Measurements from ENCODE around the gene HOXD9.

The HOXD9 gene

DNA sequence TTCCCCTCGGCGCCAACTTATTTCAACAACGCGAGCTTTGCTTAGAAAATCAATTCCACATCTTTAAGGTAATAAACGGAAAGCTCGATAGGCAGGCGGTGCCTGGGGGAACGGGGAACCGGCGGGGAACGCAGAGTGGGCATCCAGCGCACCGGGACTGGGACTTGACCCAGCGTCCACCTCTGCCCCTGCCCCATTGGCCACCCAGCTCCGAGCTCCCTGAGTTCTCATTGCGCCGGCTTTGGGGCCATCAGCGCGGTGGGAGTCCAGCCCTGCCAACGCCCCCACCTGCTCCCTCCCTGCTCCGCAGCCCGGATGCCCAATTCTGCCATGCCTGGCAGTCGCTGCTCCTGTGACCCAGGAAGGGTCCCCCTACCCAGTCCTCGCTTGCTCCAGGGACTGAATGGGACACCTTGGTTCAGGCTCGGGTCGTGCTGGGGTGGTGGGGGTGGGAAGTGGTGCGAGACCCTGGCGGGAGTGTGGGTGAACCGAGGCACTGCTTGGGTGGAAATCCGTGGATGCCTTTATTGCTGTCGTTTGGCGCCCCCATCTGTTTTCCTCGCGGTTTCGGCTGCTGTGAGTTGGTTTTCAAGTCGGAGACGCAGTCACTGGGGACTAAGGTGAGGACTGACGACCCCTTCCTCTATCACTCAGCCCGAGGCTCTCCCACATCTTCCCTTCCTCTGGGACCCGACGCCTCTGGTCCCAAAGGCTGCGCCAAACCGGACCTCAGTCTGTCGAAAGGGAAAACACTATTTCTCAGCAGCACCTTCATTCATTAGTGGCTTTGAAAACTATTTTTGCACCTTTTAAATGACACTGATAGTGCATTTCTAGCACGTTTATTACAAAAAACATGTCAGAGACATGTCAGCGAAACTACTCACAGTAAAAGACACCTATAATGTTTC is 36.4 kb upstream of the HOXD9 start:
- no peak for DNase-seq

DNA sequence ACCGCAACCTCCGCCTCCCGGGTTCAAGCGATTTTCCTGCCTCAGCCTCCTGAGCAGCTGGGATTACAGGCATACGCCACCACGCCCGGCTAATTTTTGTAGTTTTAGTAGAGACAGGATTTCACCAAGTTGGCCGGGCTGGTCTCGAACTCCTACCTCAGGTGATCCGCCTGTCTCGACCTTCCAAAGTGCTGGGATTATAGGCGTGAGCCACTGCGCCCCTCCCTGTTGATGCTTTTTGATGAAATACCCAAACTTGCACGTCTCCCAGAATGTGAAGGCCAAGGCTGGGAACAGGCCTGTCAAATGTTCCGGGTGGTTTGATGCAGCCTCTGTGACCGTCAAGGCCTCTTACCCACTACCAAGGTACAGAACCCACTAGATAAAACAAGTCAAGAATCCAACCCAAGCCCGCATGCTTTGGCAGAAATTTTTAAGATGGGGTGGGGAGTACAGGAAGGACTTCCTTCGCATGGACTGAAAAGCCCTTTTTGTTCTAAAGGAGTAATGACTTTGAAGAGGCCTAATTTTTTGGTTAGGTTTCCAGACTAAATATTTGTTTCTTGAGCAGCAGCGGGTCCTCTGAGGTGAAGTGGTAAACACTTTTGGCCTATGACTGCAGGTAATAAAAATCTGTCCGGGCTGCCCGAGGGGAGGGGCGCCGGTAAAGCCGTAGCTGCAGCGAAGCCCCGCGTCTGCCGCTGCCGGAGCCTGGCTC is 35.0 kb upstream of the HOXD9 start:
- DNase-seq: no peak

DNA sequence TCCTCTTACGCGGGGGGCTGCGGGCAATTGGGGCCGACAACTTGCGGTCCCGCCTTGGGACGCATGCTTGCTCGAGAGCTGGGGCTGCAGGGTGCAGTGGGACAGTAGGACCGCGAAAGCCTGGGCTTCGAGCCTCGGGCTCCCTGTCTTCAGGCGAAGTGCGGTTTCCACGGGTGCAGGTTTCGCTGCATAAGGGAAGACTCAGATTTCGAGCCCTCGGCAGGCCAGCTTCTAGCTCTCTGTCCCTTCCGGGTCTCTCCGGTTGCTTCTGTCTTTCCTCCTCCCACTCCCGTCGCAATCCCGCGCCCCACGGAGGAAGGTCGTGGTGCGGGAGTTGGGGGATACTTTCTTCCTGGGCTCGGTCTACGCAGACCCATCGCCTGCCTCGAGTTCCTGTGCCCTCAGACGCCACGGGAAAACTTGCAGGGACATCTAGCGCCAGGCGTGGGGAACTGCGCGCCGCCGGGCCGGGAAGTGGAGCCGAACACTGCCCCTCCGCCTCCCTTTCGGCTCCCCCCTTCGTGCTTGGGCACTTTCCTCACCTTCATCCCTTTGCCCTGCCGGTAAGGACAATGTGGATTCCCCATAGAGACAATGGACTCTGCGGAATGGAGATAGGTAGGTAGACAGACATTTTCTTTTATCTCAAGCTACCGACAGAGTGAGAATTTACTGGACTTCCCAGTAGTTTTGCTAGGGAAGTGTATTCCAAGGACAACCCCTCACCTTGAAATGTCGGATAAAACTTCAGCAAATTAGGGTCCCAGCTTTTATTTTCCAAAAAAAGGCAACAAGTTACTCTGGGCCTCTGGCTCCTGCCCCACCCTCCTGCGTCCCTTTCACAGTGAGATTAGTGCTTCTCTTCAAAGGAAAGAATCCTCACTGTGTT is 34.2 kb upstream of the HOXD9 start:
- DNase-seq: peak; percentile 24 to 50

DNA sequence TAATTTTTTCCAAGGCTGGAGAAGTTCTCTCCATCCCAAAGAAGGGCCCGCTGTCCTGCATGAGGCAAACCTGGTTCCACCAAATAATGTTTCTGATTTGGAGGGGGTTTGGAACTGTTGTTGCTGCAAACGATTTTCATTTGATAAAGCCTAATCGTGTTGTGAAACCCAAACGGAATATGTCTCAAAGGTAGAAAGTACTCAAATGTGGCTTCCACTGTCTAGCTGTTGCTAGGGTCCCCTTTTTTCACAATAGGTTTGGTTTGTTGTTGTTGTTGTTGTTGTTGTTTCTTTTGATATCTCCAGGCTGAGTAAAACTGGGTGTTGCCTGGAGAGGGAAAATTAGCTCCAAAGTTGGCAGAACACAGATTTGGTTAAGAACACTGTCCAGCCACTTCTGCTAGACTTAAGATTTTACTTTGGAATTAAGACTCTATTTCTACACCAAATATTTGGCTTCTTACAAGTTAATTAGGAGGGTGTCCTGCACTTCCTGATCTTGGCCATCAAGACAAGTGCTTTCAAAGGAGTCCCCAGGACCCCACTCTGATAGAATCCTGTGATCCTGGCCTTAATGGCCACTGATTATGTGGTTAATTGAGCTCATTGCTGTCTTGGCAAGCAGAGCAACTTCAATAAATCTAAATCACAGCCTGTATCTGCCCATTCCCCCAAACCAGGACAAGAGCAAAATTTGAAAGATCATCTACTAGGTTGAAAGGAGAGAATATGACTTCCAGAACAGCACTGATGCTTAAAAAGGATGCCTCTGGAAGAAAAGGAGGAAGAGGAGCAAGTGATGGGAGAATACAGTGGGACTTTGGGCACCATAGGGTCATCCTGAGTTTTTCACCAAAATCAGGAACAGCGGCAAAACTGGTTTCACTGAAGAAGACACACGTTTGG is 33.3 kb upstream of the HOXD9 start:
- no peak for DNase-seq

DNA sequence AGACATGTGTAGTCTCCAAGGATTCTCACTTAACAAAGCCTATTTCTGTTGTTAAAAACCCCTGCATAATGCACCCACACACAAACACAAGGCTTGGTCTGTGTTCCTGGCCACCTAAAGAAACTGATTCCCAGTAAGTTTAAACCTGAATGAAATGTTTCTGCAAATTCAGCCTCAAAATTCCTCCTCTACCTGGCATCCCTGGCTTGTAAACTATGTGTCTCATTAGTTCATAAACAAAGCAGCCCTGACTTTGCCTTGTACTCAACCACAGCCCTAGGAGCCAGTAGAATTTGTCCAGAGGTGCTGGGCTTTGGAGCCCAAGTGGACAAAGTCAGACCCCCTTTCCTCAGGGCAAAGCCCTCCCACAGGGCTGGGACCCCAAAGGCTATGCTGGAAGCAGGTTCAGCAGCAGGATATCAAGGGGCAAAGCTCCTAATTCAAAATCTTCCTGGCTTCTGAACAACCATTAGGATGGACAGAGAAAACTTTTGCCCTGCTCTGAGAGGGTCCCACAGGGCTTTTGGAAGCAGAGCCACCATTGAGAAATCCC is 32.6 kb upstream of the HOXD9 start:
- DNase-seq: no peak

DNA sequence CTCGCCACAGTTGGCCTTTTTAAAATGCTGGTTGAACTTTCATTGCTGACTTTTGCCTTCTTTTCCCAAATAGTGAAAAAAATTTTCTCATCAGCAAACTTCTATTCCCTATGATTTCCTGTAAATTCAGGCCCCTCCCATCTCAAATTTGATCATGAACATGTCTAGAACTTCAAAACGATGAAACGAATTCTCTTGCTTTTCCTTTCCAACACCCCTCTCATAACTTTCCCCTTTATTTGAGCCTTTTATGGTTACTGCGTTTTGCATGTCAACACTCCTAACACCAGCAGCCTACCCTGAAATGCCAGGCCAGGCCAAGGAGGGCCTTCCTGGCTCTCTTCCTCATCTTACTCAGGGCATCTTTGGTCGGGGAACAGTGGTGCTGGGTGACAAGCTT is 31.7 kb upstream of the HOXD9 start:
- no peak for DNase-seq

DNA sequence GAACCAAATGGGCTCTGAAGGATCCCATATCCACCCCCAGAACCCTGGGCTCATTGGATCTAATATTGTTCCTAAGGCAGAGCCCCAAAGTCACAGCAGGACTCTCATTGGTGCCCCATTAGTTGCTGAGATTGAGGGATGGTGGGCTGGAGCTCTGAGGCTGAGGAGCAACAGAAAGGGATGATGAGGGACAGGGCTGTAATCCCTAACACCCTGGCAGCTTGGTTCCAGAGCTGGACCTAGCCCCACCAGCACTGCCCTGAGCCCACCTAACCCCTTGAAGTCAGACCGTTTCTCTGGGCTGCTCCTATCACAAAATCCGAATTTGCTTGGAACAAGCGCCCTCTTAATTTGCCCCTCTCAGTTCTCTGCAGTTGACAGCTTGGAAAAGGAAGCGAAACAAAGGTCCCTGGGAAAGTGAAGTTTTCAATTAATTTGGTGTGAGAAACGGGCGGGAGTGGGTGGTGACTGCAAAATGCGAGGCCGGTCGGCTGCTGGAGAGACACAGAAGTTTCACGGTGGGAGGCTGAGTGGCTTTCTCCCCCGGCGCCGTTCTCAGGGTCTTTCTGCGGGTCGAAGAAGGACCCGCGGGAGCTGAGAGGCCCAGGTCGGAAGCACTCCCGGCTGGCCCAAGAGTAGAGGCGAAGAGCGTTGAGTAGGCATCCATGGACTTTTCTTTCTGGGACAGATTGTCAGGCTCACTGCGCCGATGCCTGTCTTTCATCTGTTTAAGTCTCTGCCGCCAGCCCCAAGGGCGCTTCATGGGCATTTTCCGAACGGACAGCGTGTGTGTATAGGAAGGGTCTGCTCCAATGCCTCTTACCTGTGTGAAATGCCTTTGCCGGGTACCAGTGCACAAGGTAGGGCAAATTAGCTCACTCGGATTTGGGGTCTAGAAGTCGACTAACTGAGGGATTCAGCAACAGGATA is 30.9 kb upstream of the HOXD9 start:
- DNase-seq: no peak

DNA sequence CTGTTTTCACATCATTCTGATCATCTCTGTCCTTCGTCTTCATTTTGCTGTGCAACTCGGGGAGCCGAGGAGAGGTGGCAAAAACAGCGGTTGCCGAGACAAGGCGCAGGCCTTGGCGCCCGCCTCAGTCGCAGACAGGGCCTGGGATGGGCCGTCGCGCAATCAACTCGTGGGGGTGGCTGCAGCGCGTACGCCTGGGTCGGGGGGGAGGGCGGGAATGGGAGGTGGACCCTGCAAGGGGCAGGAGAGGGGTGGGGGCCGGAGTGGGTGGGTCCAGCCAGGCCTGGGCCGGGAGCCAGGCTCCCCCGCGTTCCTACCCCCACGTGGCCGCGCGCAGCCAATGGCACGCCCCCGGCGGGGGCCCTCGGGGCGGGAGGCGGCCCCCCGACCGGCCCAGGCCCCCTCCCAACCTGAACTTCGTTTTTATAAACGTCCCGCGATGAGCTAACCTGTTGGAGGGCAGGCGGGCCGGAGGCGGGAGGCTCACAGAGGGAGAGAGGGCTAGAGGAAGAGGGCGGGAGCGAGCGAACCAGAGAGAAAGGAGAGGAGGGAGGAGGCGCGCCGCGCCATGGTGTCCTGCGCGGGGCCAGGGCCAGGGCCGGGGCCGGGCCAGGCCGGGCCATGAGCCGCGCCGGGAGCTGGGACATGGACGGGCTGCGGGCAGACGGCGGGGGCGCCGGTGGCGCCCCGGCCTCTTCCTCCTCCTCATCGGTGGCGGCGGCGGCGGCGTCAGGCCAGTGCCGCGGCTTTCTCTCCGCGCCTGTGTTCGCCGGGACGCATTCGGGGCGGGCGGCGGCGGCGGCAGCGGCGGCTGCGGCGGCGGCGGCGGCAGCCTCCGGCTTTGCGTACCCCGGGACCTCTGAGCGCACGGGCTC is 30.0 kb upstream of the HOXD9 start, which contains the start of gene HOXD13:
HOXD13 (plus strand) TSS at position 452 of the 875 bp plus-strand sequence; CDS start at position 622, 170 bp downstream.
- DNase-seq: no peak

DNA sequence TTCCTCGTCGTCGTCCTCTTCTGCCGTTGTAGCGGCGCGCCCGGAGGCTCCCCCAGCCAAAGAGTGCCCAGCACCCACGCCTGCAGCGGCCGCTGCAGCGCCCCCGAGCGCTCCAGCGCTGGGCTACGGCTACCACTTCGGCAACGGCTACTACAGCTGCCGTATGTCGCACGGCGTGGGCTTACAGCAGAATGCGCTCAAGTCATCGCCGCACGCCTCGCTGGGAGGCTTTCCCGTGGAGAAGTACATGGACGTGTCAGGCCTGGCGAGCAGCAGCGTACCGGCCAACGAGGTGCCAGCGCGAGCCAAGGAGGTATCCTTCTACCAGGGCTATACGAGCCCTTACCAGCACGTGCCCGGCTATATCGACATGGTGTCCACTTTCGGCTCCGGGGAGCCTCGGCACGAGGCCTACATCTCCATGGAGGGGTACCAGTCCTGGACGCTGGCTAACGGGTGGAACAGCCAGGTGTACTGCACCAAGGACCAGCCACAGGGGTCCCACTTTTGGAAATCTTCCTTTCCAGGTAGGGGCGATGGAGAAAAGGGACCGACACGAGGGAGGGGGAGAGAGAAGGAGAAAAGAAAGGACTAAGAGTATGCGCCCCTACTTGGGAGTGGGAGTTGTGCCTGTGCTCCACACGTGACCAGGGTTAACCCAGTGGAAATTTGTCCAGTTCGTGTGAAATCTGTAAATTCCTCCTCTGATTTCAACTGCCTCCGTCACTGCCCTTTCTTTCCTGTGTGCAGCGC is 29.2 kb upstream of the HOXD9 start:
- DNase-seq: no peak

DNA sequence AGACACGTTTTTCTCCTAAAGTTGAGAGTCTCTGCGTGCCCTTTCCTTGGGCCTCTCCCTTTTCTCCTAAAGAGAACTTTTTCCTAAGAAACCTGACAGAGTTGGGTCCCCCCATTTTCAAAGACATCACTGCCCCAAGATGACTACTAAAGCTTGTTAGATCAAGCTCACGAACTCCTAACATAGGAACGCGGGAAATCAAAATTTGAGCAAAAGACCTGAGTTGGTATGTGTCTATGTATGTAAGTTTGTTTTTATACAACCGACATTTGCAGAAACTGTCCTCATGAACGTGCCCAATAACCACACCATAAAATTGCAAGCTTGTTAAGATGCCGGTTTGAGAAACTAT is 28.6 kb upstream of the HOXD9 start:
- no peak for DNase-seq

DNA sequence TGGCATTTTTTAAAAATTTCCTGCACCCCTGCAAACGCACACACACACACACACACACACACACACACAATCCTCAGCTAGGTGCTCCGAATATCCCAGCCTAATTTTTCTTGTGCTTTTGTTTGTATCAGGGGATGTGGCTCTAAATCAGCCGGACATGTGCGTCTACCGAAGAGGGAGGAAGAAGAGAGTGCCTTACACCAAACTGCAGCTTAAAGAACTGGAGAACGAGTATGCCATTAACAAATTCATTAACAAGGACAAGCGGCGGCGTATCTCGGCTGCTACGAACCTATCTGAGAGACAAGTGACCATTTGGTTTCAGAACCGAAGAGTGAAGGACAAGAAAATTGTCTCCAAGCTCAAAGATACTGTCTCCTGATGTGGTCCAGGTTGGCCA is 28.2 kb upstream of the HOXD9 start:
- no peak for DNase-seq

DNA sequence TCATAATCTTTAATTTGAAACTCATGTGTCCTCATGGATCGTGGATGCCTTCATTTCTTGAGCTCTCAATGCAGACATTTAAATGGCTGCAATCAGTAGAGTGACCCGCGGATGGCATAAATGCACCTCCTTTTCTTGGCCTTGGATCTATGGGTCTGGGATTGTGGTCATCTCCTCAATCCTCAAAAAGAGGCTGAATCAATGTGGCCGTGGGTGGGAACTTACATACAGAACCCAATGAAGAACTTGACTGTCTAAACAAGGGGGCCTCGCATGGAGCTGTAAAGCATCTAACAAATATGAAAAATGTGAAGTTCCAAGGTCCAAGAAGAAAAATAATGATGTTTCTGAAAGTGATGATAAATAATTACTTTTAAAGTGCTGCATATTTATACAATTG is 27.1 kb upstream of the HOXD9 start:
- DNase-seq: no peak

DNA sequence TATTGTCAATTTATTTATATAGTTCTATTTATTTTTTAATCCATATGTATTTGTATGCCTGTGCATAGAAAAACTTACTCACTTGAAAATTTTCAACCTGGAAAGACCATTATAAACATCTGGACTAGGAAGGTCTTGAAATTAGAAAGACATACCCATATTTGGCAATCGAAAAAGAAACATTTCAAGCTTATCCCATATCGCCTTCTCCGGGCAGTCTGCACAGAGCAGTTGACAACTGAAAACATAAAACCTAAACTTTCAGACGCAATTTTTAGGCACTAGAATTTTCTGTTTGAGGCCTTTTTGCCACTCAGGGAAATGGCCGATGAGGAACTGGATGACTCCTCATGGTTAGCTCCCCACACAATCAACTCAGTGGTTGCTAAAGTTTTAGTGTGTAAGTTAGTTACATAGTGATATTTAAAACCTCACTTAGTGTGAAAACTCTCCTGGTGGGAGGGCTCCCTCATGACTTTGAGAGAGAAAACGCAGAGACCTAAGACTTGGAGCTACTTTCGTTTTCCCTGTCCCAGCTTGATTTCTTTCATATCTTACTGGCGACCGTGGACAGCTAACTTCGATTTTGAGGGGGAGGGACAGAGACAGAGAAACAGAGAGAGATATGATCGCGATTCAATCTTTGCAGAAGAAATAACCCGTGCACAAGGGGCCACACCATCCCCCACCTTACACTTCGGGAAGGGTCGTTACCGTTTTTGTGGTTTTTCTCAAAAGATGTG is 26.1 kb upstream of the HOXD9 start:
- DNase-seq: no peak

DNA sequence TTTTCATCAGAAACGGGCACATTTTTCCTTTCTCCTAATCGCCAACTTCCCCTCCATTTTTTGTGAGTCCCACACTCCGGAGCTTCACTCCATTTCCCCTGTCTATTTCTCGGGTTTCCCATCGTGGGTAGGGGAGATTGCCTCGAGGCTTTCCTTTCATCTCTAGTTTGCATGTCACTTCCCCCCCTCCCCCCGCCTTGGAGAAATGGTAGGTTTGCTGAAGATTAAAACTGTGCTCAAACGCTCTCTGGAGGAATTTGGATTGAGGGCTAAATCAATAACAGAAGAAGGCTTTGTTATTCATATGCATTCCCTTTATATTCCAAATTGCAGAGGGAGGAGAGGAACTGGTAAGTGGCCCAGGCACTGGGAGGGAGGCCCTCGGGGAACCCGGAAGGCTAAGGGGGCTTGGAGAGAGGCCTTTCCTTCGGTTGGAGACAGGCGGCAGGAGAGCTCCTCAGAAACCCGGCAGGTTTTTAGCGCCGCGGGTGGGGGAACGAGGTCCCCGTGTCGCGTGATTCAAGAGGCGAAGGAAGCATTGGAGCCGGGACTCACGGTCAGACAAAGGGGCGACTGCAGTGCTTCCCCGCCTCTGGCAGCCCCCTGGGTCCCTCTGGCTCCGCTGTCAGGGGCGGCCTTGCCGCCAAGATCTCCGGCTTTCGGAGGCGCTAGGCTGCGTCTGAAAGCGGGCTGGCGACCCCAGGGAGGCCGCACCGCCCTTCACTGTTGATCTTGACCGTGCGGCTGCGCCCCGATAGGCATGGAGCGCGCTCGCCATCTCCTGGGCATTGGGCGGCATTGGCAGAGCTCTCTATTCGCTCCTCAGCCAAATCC is 25.3 kb upstream of the HOXD9 start:
- DNase-seq: peak; percentile 28 to 65

DNA sequence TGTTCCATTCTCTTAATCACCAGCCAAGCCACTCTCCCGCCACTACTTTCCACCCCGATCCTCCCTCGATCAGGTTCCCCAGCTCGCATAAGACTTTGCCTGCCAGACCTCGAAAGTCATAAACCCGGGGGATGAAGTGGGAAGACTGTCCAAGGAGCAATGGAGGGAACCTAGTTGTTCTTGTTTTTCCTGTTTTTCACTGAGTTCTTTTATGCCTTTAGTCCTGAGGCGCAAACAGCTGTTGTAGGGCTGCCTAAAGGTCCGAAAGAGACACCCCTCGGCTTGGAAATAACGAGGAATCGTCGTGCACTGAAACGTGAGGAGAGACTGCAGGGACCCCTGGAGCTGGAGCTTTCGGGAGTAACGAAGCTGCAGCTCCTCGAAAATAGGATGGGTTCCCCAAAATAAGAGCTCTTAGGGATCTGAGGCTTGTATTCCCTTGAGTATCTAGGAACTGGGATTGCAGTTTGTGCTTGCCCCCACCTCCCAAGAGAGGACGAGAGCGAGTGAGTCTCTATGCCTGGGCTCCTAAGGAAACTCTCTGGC is 24.6 kb upstream of the HOXD9 start:
- no peak for DNase-seq

DNA sequence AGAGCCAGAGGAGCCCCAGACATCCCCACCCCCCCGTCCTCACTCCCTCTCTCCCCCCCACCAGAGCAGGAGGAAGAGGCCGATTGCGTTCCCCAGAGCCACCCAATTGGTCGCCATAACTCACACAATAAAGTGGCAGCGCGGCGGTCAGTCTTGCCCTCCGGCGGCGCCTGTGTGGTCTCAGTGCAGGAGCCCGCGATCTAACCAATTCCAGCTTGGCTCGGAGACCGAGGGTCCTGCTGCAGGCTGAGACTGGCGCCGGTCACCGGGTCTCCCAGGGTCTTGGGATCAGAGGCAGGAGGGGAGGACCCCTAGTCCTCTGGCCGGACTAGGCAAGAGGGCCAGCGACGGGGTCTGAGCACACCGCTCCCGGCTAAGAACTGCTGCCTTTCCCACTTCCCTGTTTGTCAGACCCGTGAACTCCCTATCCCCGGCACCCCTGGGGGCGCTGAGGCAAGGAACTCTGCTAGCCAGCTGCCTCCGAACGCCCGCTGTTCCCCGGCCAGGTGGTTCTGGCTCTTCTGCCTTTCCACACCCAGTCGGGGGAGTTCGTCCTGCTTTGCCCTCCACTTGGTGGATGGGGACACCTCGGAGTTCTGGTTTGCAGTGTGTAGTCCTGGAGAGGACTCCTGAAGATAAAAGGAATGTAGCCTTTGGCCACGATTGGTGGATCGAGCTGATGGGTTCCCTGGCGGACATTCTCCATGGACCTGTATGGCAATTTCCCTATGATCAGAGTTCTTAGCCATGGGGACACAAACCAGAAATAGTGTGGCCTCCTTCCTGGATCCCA is 24.0 kb upstream of the HOXD9 start:
- DNase-seq: no peak

Data from inflammatory macrophage treated with lipopolysaccharide for 1 hour (primary cell).